ENCODE measurements around the gene NPHP1.

- TF ChIP-seq, protein P1, sequence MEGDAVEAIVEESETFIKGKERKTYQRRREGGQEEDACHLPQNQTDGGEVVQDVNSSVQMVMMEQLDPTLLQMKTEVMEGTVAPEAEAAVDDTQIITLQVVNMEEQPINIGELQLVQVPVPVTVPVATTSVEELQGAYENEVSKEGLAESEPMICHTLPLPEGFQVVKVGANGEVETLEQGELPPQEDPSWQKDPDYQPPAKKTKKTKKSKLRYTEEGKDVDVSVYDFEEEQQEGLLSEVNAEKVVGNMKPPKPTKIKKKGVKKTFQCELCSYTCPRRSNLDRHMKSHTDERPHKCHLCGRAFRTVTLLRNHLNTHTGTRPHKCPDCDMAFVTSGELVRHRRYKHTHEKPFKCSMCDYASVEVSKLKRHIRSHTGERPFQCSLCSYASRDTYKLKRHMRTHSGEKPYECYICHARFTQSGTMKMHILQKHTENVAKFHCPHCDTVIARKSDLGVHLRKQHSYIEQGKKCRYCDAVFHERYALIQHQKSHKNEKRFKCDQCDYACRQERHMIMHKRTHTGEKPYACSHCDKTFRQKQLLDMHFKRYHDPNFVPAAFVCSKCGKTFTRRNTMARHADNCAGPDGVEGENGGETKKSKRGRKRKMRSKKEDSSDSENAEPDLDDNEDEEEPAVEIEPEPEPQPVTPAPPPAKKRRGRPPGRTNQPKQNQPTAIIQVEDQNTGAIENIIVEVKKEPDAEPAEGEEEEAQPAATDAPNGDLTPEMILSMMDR (IDR thresholded peaks at IDR 0.05) = no peak
- no peak for TF ChIP-seq POLR2A (IDR thresholded peaks at IDR 0.05)
These were observed 60.8 kb downstream of the NPHP1 start for GRCh38 chr2:110143982-110144381.
